VCaP (cell line): ENCODE measurements around the gene LATS1.
A peak's percentile ranks its signal among the peaks of the same experiment; 100 is the strongest.
"Not testable (repeated sequence)": the region's sequence is repeated elsewhere in the genome, so short reads cannot be mapped to it uniquely, and the experiment has no call there.

Source experiments
- H3K27ac ChIP-seq: fragments of 450-650 bp; 2 replicates; pipeline ENCODE4 v1.5.1; 2017
- TF ChIP-seq, protein P1 (sequence below): fragments of 450-650 bp; conservative IDR thresholded peaks from 2 replicates; pipeline ENCODE4 v1.5.1; 2017; ENCODE audit warnings: mild to moderate bottlenecking, moderate library complexity

The LATS1 gene

DNA sequence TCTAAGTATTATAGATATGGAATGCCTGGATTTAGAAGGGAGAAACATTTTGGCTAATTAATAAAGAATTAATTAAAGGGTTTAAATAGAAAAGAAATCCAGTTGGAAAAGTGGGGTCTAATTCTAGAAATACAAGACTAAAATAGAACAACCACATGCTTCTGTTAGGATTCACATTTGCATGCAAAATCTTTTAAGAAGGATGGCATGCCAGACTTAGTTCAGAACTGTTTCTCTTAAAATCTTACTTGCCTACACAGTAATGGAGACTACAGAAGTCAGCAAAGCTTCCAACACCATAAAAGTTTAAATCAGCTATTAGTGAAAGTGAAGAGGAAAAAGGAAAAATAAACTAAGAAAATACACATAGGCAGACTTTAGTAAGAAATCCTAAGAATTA lies 36.7 kb downstream of the LATS1 start:
- H3K27ac ChIP-seq: no peak overlapping the region
- TF ChIP-seq, protein P1, sequence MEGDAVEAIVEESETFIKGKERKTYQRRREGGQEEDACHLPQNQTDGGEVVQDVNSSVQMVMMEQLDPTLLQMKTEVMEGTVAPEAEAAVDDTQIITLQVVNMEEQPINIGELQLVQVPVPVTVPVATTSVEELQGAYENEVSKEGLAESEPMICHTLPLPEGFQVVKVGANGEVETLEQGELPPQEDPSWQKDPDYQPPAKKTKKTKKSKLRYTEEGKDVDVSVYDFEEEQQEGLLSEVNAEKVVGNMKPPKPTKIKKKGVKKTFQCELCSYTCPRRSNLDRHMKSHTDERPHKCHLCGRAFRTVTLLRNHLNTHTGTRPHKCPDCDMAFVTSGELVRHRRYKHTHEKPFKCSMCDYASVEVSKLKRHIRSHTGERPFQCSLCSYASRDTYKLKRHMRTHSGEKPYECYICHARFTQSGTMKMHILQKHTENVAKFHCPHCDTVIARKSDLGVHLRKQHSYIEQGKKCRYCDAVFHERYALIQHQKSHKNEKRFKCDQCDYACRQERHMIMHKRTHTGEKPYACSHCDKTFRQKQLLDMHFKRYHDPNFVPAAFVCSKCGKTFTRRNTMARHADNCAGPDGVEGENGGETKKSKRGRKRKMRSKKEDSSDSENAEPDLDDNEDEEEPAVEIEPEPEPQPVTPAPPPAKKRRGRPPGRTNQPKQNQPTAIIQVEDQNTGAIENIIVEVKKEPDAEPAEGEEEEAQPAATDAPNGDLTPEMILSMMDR: no peak

DNA sequence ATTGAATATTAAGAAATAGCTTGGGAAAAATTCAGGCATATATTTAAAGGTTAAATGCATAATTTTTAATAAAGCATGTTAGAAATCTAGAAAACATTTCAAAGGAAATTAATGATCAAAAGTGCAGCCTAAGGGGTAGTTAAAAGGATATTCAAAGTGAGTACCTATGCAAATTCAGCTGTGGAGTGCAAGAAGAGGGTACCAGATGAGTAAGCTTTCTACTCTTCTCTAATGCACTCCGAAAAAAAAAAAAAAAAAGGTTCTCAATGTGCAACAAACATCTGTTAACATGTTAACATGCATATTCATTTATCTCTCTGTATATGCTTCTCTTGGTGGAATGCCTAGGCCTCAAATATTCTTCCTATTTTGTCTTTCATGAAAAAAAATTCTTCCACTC lies 37.4 kb downstream of the LATS1 start:
- H3K27ac ChIP-seq: no peak overlapping the region
- TF ChIP-seq, protein P1: no peak

DNA sequence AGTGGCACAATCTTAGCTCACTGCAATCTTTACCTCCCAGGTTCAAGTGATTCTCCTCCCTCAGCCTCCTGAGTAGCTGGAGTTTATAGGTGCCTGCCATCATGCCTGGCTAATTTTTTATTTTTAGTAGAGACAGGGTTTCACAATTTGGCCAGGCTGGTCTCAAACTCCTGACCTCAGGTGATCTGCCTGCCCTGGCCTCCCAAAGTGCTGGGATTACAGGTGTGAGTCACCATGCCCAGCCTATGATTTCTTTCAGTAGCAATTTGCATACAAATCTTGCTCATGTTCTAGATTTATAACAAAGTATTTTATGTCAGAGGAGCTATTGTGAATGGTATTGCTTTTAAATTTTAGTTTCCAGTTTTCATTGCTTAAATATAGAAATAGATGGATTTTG lies 45.6 kb downstream of the LATS1 start:
- not testable (repeated sequence) for H3K27ac ChIP-seq

DNA sequence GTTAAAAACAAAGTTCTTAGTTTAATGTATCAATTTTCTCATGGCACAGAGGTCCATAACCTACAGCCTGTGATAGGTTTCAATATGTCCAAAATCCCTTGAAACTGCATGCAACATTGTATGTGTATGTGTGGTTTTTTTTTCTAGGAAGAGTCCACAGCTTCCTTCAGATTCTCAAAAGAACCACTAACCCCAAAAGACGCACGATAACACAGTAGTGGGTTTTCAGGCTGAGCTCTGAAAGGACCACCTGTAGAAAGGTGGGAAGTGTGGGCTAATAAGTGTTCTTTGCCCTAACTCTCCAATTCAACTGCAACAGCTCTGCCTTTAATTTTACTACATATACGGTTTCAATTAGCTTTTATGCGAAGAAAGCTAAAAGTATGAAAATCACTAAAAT lies 57.9 kb downstream of the LATS1 start:
- TF ChIP-seq, protein P1: no peak
- H3K27ac ChIP-seq: no peak overlapping the region

DNA sequence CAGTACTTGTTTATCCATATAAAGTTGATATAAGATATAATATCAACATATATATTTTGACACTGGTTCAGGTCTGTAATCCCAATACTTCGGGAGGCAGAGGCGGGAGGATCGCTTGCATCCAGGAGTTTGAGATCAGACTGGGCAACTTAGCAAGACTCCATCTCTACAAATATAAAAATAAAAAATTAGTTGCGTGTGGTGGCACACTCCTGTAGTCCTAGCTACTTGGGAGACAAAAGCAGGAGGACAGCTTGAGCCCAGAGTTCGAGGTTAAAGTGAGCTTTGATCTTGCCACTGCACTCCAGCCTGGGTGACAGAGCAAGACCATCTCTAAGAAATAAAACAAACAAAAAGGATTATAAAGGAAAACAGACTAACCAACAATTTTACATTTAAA lies 60.5 kb downstream of the LATS1 start:
- TF ChIP-seq, protein P1: no peak
- H3K27ac ChIP-seq: no peak overlapping the region

DNA sequence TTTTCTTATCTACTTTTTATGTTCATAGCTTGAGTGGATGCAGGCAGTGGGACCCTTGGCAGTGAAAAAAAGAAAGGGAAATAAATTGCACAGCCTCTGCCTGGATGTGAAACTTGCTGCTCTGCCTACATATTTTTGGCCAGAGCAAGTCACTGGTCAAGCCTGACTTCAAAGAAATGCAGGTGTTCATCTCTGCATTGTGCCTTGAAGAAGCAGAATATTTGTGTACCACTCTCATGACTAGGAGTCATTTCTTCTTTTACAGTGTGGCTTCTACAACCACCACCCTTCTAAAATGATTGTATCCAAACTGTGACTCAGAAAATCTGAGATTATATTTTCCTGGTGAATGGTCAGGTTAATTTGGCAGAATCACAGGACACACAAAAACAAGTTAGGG lies 66.8 kb downstream of the LATS1 start:
- no peak overlapping the region for H3K27ac ChIP-seq

DNA sequence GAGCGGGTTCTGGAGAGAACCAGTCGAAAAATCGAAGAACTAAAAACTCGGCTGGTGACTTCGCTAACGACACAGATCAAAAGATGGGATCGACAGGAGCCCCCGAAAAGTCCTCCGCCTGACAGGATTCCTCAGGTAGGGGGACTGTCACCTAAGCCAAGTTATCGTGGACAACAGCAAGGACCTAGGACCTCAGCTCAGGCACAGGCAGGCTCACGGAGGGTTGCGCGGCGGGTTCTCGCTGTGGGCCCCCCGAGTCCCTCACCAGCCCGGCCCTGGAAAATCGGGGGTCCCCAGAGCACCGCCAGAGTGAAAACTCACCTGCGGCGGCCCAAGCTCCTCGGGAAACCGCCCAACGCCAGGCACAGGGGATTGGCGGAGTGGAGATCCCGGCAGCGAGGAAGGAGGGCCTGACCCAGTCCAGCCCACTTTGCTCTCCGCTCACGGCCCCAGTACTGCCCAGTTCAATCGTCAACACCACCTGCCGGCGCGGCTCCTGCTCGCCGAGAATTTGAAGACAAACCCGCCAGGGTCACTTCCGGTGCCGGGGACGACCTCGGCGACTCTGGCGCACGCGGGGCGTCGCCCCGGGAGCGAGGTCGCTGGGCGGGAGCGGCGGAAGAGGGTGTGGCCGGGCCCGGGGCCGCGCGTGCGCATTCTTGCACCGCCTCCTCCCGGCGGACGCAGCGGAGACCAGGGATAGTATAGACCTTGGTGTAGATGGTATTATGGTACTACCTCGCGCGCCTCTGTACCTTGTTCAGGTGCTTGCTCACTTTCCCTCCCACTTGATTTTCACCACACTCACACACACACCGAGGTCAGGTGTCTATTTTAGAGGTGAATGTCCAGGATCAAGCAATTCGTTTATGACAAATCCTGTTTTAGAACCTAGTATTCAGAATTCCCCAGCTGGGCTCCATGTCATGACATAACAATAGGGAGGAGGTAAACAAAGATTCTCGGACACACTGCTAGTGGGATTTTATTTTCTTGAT lies 69.5 kb downstream of the LATS1 start, which contains the start of gene KATNA1:
KATNA1 (minus strand) TSS at position 567 of the 998 bp plus-strand sequence. CDS start 10,167 bp downstream, outside the sequence.
- TF ChIP-seq, protein P1: no peak
- peak within 1 kb of the TSS; percentile 78 for H3K27ac ChIP-seq

More for the DNA sequence above, 66.8 kb downstream of the LATS1 start:
- TF ChIP-seq, protein P1: no peak

DNA sequence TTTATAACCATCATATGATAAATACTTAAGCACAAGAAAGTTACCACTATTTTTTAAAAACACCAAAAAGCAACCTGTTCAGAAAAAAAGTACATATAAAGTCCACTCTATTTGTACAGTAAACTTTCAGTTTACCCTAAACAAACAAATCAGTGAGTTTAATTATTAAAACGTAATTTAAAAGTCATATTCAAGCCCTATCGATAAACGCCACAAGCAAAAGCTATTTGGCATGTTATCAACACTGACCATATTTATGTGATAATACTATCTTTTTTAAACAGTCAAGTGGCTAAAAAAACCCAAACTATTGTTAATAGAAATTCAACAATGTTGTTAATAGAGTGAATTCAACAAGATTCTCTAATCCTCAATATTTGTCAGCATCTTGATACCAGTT lies 71.3 kb downstream of the LATS1 start:
- TF ChIP-seq, protein P1: no peak
- H3K27ac ChIP-seq: no peak overlapping the region
